ENCODE results near the gene PNMA8C. TPM values are rescaled to one million over a fixed set of nuclear protein-coding genes. Genes with fewer than 3 reads are reported as not detected.

Gene PNMA8C
- total RNA-seq, 2 experiments from 2014 or later = not detected

DNA sequence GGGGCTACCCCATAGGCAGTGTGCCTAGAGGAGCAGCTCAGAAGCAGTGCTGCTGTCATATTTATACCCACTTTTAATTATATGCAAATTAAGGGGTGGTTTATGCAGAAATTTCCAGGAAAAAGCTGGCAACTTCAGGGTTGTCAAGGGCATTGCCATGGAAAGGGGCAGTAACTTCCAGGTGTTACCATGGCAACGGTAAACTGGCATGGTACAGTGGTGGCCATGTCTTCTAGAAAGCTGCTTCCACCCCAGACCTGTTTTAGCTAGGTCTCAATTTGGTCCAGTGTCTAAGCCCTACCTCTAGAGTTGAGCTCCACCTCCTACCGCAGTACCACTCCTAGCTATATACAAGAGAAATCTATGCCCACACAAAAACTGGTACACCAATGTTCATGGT lies 31.3 kb upstream of the PNMA8C start:
- H3K9me3 Mint-ChIP-seq = no peaks in the 10 kb centered on the region
- no peaks in the 10 kb centered on the region for H3K36me3 Mint-ChIP-seq (ENCODE audit: low read depth)
- POLR2A ChIA-PET = no interaction called here
- no peak for DNase-seq
- CTCF ChIA-PET = interaction anchor here (1.4 kb wide), 1 partner anchor 113 kb away, joined by 3 read pairs; the partner anchor contains the start of gene PPP5C
- no peak overlapping the region for H3K4me3 Mint-ChIP-seq
- H3K27ac Mint-ChIP-seq = no peak overlapping the region
- peaks cover 17% of the 10 kb centered on the region for H3K27me3 Mint-ChIP-seq
- H3K4me1 Mint-ChIP-seq = no peaks in the 10 kb centered on the region

DNA sequence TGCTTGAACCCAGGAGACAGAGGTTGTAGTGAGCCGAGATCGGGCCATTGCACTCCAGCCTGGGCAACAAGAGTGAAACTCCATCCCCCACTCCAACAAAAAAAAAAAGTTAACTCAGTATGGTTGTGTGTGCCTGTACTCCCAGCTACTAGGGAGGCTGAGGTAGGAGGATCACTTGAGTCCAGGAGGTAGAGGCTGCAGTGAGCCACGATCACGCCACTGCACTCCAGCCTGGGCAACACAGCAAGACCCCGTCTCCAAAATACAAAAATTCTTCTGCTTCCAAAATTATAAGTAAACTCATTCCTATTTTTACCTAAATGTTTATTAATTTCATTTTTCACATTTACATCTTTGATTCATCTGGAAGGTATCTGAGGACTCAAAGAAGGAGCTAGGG lies 28.2 kb upstream of the PNMA8C start:
- CTCF ChIA-PET = interaction anchor here (0.6 to 1.8 kb wide), 4 partner anchors 9 to 76 kb away, joined by 3 to 4 read pairs (median 3); no protein-coding TSS in a partner anchor
- POLR2A ChIA-PET = no interaction called here
- H3K27me3 Mint-ChIP-seq = peaks cover 16% of the 10 kb centered on the region
- DNase-seq = no peak
- no peaks in the 10 kb centered on the region for H3K4me1 Mint-ChIP-seq
- no peak overlapping the region for H3K27ac Mint-ChIP-seq
- no peaks in the 10 kb centered on the region for H3K9me3 Mint-ChIP-seq
- no peak overlapping the region for H3K4me3 Mint-ChIP-seq
- no peaks in the 10 kb centered on the region for H3K36me3 Mint-ChIP-seq (ENCODE audit: low read depth)

DNA sequence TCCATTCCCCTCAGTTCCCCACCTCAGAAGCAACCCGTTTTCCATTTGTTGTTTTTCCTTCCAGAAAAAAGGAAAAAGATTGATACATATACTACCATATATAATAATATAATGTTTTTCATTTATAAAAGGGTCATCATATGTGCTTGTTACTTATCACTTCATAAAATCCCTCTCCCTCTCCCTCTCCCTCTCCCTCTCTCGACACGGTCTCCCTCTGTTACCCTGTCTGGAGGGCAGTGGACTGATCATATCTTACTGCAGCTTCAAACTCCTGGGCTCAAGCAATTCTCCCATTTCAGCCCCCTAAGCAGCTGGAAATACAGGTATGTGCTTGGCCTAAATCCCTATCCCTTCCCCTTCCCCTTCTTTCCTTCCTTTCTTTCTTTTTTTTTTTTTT lies 25.5 kb upstream of the PNMA8C start:
- no peak for DNase-seq
- Mint-ChIP-seq H3K4me1 (no peaks in the 10 kb centered on the region), H3K9me3 (peaks cover 7% of the 10 kb centered on the region), H3K36me3 (ENCODE audit: low read depth) (no peaks in the 10 kb centered on the region), H3K4me3 (no peak overlapping the region), H3K27me3 (peaks cover 31% of the 10 kb centered on the region), H3K27ac (no peak overlapping the region)
- POLR2A ChIA-PET = no interaction called here
- CTCF ChIA-PET = no interaction called here

DNA sequence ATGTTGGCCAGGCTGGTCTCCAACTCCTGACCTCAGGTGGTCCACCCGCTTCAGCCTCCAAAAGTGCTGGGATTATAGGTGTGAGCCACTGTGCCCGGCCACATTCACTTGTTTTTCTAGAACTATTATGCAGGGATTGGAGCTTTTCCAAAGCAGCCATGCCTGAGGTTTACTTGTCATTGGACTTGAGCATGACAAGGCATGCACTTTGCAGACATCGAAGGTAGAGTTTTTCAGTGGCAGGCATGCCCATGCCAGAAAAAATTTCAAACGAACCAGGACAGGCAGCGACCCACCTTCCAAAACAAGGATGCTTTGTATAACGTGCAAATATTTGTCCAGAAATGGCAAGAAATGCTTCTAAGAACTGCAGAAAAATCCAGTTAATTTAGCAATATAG lies 24.9 kb upstream of the PNMA8C start:
- Mint-ChIP-seq H3K4me1 (no peaks in the 10 kb centered on the region), H3K27ac (no peak overlapping the region), H3K36me3 (ENCODE audit: low read depth) (no peaks in the 10 kb centered on the region), H3K9me3 (peaks cover 9% of the 10 kb centered on the region), H3K27me3 (peaks cover 33% of the 10 kb centered on the region), H3K4me3 (no peak overlapping the region)
- ChIA-PET CTCF (interaction anchor here (0.6 kb wide), 1 partner anchor 62 kb away, joined by 3 read pairs; no protein-coding TSS in a partner anchor), POLR2A (no interaction called here)
- no peak for DNase-seq

- no peak overlapping the region for H3K27ac Mint-ChIP-seq
- CTCF ChIA-PET = interaction anchor here (0.5 to 1.2 kb wide), 3 partner anchors 11 to 50 kb away, joined by 3 read pairs; no protein-coding TSS in a partner anchor
- H3K36me3 Mint-ChIP-seq (ENCODE audit: low read depth) = no peaks in the 10 kb centered on the region
- peaks cover 9% of the 10 kb centered on the region for H3K9me3 Mint-ChIP-seq
- no peaks in the 10 kb centered on the region for H3K4me1 Mint-ChIP-seq
- POLR2A ChIA-PET = no interaction called here
- H3K4me3 Mint-ChIP-seq = no peak overlapping the region
- DNase-seq = no peak
- H3K27me3 Mint-ChIP-seq = peaks cover 30% of the 10 kb centered on the region
Measured at GRCh38 chr19:46452186-46452585, 23.4 kb upstream of the PNMA8C start.

DNA sequence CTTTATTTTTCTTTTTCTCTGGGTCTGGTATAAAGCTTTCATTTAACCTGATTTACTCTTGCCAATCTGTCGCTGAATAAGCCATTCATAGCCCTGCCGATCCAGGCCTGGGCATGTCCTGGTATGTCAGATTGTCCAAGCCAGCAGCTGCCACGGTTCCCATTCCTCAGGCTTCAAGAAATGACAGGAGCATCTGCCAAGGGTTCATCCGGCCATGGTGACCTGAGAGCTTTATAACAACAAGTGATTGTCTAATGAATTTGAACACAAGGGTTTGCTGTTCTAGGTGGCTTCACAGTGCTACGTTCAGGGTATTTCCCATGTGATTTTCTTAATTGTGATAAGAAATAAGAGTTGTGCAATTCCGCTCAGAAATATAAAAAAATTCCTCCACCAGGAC lies 22.6 kb upstream of the PNMA8C start:
- no peaks in the 10 kb centered on the region for H3K4me1 Mint-ChIP-seq
- peaks cover 9% of the 10 kb centered on the region for H3K9me3 Mint-ChIP-seq
- POLR2A ChIA-PET = no interaction called here
- no peak overlapping the region for H3K27ac Mint-ChIP-seq
- no peak overlapping the region for H3K4me3 Mint-ChIP-seq
- CTCF ChIA-PET = interaction anchor here (1.0 to 1.2 kb wide), 2 partner anchors 49 to 55 kb away, joined by 3 read pairs; no protein-coding TSS in a partner anchor
- H3K36me3 Mint-ChIP-seq (ENCODE audit: low read depth) = no peaks in the 10 kb centered on the region
- no peak for DNase-seq
- peaks cover 25% of the 10 kb centered on the region for H3K27me3 Mint-ChIP-seq

- peaks cover 22% of the 10 kb centered on the region for H3K27me3 Mint-ChIP-seq
Measured at GRCh38 chr19:46450737-46451136, 22.0 kb upstream of the PNMA8C start.

GRCh38 chr19:46449228-46449627 lies 20.5 kb upstream of the PNMA8C start:
- no peak overlapping the region for H3K27ac Mint-ChIP-seq
- no peaks in the 10 kb centered on the region for H3K36me3 Mint-ChIP-seq (ENCODE audit: low read depth)
- CTCF ChIA-PET = no interaction called here
- H3K9me3 Mint-ChIP-seq = peaks cover 9% of the 10 kb centered on the region
- POLR2A ChIA-PET = no interaction called here
- H3K27me3 Mint-ChIP-seq = peaks cover 22% of the 10 kb centered on the region
- H3K4me1 Mint-ChIP-seq = no peaks in the 10 kb centered on the region
- no peak overlapping the region for H3K4me3 Mint-ChIP-seq
- no peak for DNase-seq

More at GRCh38 chr19:46450737-46451136, 22.0 kb upstream of the PNMA8C start:
- CTCF ChIA-PET = interaction anchor here (1.0 kb wide), 1 partner anchor 55 kb away, joined by 3 read pairs; no protein-coding TSS in a partner anchor
- peaks cover 9% of the 10 kb centered on the region for H3K9me3 Mint-ChIP-seq
- no peak overlapping the region for H3K4me3 Mint-ChIP-seq
- POLR2A ChIA-PET = no interaction called here
- no peaks in the 10 kb centered on the region for H3K4me1 Mint-ChIP-seq
- DNase-seq = no peak
- no peaks in the 10 kb centered on the region for H3K36me3 Mint-ChIP-seq (ENCODE audit: low read depth)
- H3K27ac Mint-ChIP-seq = no peak overlapping the region

- Mint-ChIP-seq H3K27ac (no peak overlapping the region), H3K4me3 (no peak overlapping the region), H3K27me3 (peaks cover 22% of the 10 kb centered on the region), H3K9me3 (peaks cover 9% of the 10 kb centered on the region), H3K36me3 (ENCODE audit: low read depth) (no peaks in the 10 kb centered on the region), H3K4me1 (no peaks in the 10 kb centered on the region)
- ChIA-PET CTCF (interaction anchor here (1.0 kb wide), 1 partner anchor 23 kb away, joined by 3 read pairs; no protein-coding TSS in a partner anchor), POLR2A (no interaction called here)
- DNase-seq = no peak
Measured at GRCh38 chr19:46448601-46449000, 19.9 kb upstream of the PNMA8C start.

DNA sequence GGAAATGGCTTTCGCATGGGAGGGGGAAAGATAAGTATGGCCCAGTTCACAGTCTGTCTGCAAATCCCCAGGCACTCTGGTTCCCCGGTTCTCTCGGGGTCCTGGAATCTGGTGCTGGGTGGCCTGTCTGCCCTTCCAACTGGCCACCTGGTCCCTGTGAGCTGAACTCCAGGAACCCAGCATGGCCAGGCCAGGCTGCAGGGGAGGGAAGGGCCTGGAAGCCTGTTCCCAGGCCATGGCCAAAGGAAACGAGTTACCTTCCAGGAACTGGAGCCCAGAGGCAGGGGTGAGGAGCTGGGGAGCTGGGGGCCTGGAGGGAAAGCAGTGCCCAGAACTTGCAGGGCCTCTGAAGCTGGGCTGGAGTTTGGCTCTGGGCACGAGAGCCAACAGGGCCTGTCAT lies 19.1 kb upstream of the PNMA8C start:
- peaks cover 9% of the 10 kb centered on the region for H3K9me3 Mint-ChIP-seq
- peaks cover 22% of the 10 kb centered on the region for H3K27me3 Mint-ChIP-seq
- H3K27ac Mint-ChIP-seq = no peak overlapping the region
- ChIA-PET CTCF (interaction anchor here (1.0 kb wide), 1 partner anchor 22 kb away, joined by 3 read pairs; no protein-coding TSS in a partner anchor), POLR2A (no interaction called here)
- peaks cover 1% of the 10 kb centered on the region for H3K4me1 Mint-ChIP-seq
- no peaks in the 10 kb centered on the region for H3K36me3 Mint-ChIP-seq (ENCODE audit: low read depth)
- H3K4me3 Mint-ChIP-seq = no peak overlapping the region
- DNase-seq = no peak

- Mint-ChIP-seq H3K9me3 (peaks cover 9% of the 10 kb centered on the region), H3K27me3 (peaks cover 20% of the 10 kb centered on the region), H3K36me3 (ENCODE audit: low read depth) (no peaks in the 10 kb centered on the region), H3K27ac (no peak overlapping the region), H3K4me3 (no peak overlapping the region), H3K4me1 (peaks cover 1% of the 10 kb centered on the region)
- CTCF ChIA-PET = no interaction called here
- DNase-seq = no peak
- POLR2A ChIA-PET = no interaction called here
Measured at GRCh38 chr19:46447006-46447405, 18.3 kb upstream of the PNMA8C start.

DNA sequence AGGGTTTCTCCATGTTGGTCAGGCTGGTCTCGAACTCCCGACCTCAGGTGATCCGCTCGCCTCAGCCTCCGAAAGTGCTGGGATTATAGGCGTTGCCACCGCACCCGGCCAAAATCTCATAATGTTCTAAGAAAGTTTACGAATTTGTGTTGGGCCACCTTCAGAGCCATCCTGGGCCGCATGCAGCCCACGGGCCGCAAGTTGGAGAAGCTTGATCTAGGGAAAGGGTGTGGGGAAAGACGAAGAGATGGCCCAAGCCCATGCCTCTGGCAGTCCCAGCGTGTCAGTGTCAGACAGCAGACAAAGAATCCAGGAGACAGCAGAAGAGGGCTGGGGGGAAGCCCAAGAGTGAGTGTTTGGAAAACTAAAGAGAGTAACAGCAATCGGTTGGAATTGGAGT lies 17.3 kb upstream of the PNMA8C start:
- H3K9me3 Mint-ChIP-seq = peaks cover 9% of the 10 kb centered on the region
- no peak overlapping the region for H3K4me3 Mint-ChIP-seq
- H3K36me3 Mint-ChIP-seq (ENCODE audit: low read depth) = no peaks in the 10 kb centered on the region
- no peak overlapping the region for H3K27ac Mint-ChIP-seq
- POLR2A ChIA-PET = no interaction called here
- peaks cover 12% of the 10 kb centered on the region for H3K27me3 Mint-ChIP-seq
- no peak for DNase-seq
- H3K4me1 Mint-ChIP-seq = peaks cover 1% of the 10 kb centered on the region
- CTCF ChIA-PET = interaction anchor here (0.7 kb wide), 1 partner anchor 18 kb away, joined by 3 read pairs; no protein-coding TSS in a partner anchor

DNA sequence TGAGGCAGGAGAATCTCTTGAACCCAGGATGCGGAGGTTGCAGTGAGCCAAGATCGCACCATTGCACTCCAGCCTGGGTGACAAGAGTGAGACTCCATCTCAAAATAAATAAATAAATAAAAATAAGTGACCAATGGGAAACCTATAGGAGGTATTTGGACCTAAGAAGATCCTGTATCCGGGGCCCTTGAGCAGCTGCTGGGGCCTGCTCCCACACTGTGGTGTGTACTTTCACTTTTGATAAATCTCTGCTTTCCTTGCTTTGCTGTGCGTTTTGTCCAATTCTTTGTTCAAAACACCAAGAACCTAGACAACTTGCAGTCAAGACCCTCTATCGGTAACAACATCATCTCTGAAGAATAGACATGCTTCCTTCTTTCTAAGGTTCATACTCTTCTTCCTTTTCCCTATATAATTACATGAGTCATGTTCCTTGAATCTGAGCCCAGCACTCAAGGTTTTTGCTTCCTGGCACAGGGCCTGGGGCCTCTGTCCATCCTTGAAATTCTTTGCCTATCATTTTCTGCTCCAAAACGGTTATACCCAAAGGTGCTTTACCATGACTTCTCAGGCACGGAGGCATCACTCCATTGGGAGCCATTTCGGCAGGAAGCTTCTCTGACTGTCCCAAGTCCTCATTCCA lies 14.2 kb upstream of the PNMA8C start:
- DNase-seq = no peak
- Mint-ChIP-seq H3K9me3 (no peaks in the 10 kb centered on the region), H3K4me1 (peaks cover 1% of the 10 kb centered on the region), H3K4me3 (no peak overlapping the region), H3K27ac (no peak overlapping the region), H3K27me3 (peaks cover 3% of the 10 kb centered on the region), H3K36me3 (ENCODE audit: low read depth) (no peaks in the 10 kb centered on the region)
- ChIA-PET CTCF (interaction anchor here (0.5 kb wide), 1 partner anchor 266 kb away, joined by 3 read pairs; no protein-coding TSS in a partner anchor), POLR2A (no interaction called here)

GRCh38 chr19:46441866-46442265 lies 13.1 kb upstream of the PNMA8C start:
- Mint-ChIP-seq H3K4me3 (no peak overlapping the region), H3K36me3 (ENCODE audit: low read depth) (no peaks in the 10 kb centered on the region), H3K9me3 (no peaks in the 10 kb centered on the region), H3K27ac (no peak overlapping the region), H3K27me3 (no peaks in the 10 kb centered on the region), H3K4me1 (peaks cover 1% of the 10 kb centered on the region)
- no peak for DNase-seq
- ChIA-PET POLR2A (no interaction called here), CTCF (interaction anchor here (0.9 kb wide), 1 partner anchor 23 kb away, joined by 3 read pairs; no protein-coding TSS in a partner anchor)
